Adrenal gland (tissue), 5 donors: ENCODE data around the gene AMFR.

Experiments
- CTCF ChIP-seq, 6 experiments: fragments of 450-650 bp in 4 of 6; fragments of 200-600 bp in 2 of 6; sonication (generic) in 1 of 6; IDR thresholded peaks; 1 replicate in 5 of 6; 2 replicates in 1 of 6; pipeline versions ENCODE4 v1.5.1 to v1.8.0; 2016 to 2021; ENCODE audit warnings: antibody characterized with exemption in 6 of 6, mild to moderate bottlenecking in 2 of 6, moderate library complexity in 1 of 6
- POLR2A ChIP-seq, 2 donors: fragments of 450-650 bp; IDR thresholded peaks; one replicate each; pipeline ENCODE4 v1.6.1; 2017; ENCODE audit warnings: antibody characterized with exemption in 2 of 2, mild to moderate bottlenecking in 2 of 2, moderate library complexity in 1 of 2
- donor health status: DM: no; HTN: no; CAD: no.

GRCh38 chr16:56312028-56312300 is 113.4 kb downstream of the AMFR start:
- TF ChIP-seq CTCF (IDR thresholded peaks at IDR 0.05) (no peak), POLR2A (IDR thresholded peaks at IDR 0.05) (no peak)
